GM23248 (cell line): ENCODE results near the gene MEGF6. TPM values are rescaled to one million over a fixed set of nuclear protein-coding genes. Genes with fewer than 3 reads are reported as not detected.
A peak's percentile ranks its signal among the peaks of the same experiment; 100 is the strongest.

Source experiments
- DNase-seq: peaks from one replicate; pipeline ENCODE4 v3.0.0-alpha.2; 2015
- H2AFZ ChIP-seq: fragments of 200-600 bp; sonication (generic); 2 replicates; pipeline ENCODE4 v1.6.1; 2016; ENCODE audit warnings: antibody characterized with exemption
- H3F3A ChIP-seq: fragments of 200-600 bp; sonication (generic); 2 replicates; pipeline ENCODE4 v1.6.1; 2016; ENCODE audit warnings: mild to moderate bottlenecking, antibody characterized with exemption, mixed run types; ENCODE audit not compliant: insufficient read depth
- H3K27ac ChIP-seq: fragments of 200-600 bp; sonication (generic); 2 replicates; pipeline ENCODE4 v1.5.1; 2016; ENCODE audit warnings: mild to moderate bottlenecking
- H3K27me3 ChIP-seq: fragments of 200-600 bp; sonication (generic); replicated peaks from 2 replicates; pipeline ENCODE4 v1.6.1; 2016; ENCODE audit warnings: mild to moderate bottlenecking; ENCODE audit not compliant: insufficient read depth
- H3K36me3 ChIP-seq: fragments of 200-600 bp; sonication (generic); 2 replicates; pipeline ENCODE4 v1.6.1; 2016; ENCODE audit warnings: low read depth, mild to moderate bottlenecking
- H3K4me1 ChIP-seq: fragments of 200-600 bp; sonication (generic); 2 replicates; pipeline ENCODE4 v1.6.1; 2016; ENCODE audit warnings: mild to moderate bottlenecking; ENCODE audit not compliant: insufficient read depth
- H3K4me2 ChIP-seq: fragments of 200-600 bp; sonication (generic); one replicate; pipeline ENCODE4 v1.6.1; 2016; ENCODE audit warnings: mild to moderate bottlenecking; ENCODE audit not compliant: unreplicated experiment
- H3K4me3 ChIP-seq: fragments of 200-600 bp; sonication (generic); 2 replicates; pipeline ENCODE4 v1.5.1; 2016; ENCODE audit warnings: mild to moderate bottlenecking
- H3K79me2 ChIP-seq: fragments of 200-600 bp; sonication (generic); 2 replicates; pipeline ENCODE4 v1.6.1; 2016; ENCODE audit warnings: mild to moderate bottlenecking; ENCODE audit not compliant: insufficient read depth
- H3K9ac ChIP-seq: fragments of 200-600 bp; sonication (generic); 2 replicates; pipeline ENCODE4 v1.6.1; 2016; ENCODE audit warnings: mild to moderate bottlenecking
- H3K9me2 ChIP-seq: fragments of 200-600 bp; sonication (generic); 2 replicates; pipeline ENCODE4 v1.6.1; 2016; ENCODE audit warnings: mixed run types, mild to moderate bottlenecking, moderate library complexity; ENCODE audit not compliant: insufficient read depth
- H3K9me3 ChIP-seq: fragments of 200-600 bp; sonication (generic); one replicate; pipeline ENCODE4 v1.6.1; 2017; ENCODE audit warnings: low read depth
- H4K20me1 ChIP-seq: fragments of 200-600 bp; sonication (generic); 2 replicates; pipeline ENCODE4 v1.6.0; 2016; ENCODE audit not compliant: insufficient read depth
- EZH2 ChIP-seq: fragments of 200-600 bp; sonication (generic); IDR thresholded peaks from 2 replicates; pipeline ENCODE4 v1.6.1; 2018; ENCODE audit warnings: antibody characterized with exemption, mild to moderate bottlenecking; ENCODE audit not compliant: insufficient read depth, poor library complexity, severe bottlenecking
- EZH2phosphoT487 ChIP-seq: fragments of 200-600 bp; sonication (generic); IDR thresholded peaks from 2 replicates; pipeline ENCODE4 v1.6.1; 2018; ENCODE audit warnings: antibody characterized with exemption, moderate library complexity, mild to moderate bottlenecking, low read depth; ENCODE audit not compliant: insufficient read depth
- WGBS, 2 experiments: methylation state at CpG; one replicate each; pipeline ENCODE4 v1.1.6; 2015 to 2017; ENCODE audit warnings: low lambda C conversion rate in 2 of 2, low coverage in 1 of 2; ENCODE audit errors: missing lambda C conversion rate in 2 of 2; 5-methylcytosine and 5-hydroxymethylcytosine counted together
- in situ Hi-C: fragments of 300-500 bp; cut with MboI; formaldehyde crosslinking; loops from 2 replicates; pipeline ENCODE4 v1.15.0; 2020
- polyA plus RNA-seq: library from polyadenylated mRNA; unstranded; fragments of >200 nt; fragmentation: Nextera tagmentation; extraction: Ambion mirVana; gene quantifications from 2 replicates; pipeline ENCODE4 v1.2.1, GENCODE V29; 2016
- total RNA-seq: library from RNA; depleted of rRNA; stranded (reverse); fragments of >200 nt; shearing (Covaris generic); gene quantifications from 2 replicates; pipeline ENCODE4 v1.2.3, GENCODE V29; 2014

MEGF6 gene
- total and polyA plus RNA-seq, 2 experiments from 2014 or later: 37.9 to 108 TPM

- Histone ChIP-seq H3K79me2 (no peaks in the 10 kb centered on the region), H3F3A (no peaks in the 10 kb centered on the region), H2AFZ (no peak overlapping the region), H3K4me1 (no peaks in the 10 kb centered on the region), H3K27me3 (no peaks in the 10 kb centered on the region; the same call in 1 of the 2 replicates), H3K36me3 (no peaks in the 10 kb centered on the region), H3K9me2 (no peaks in the 10 kb centered on the region), H3K9me3 (no peaks in the 10 kb centered on the region), H3K4me3 (no peak overlapping the region), H4K20me1 (no peaks in the 10 kb centered on the region), H3K4me2 (no peak overlapping the region), H3K27ac (no peak overlapping the region), H3K9ac (no peak overlapping the region)
- in situ Hi-C loops: no loop called here
- 58 to 72% methylated on average over 6 to 9 of the region's 9 CpGs for WGBS, 2 experiments
- TF ChIP-seq EZH2: no peak
- no peak for TF ChIP-seq EZH2phosphoT487
- DNase-seq: no peak
Measured at GRCh38 chr1:3616861-3617260, 5.6 kb upstream of the MEGF6 start.

GRCh38 chr1:3614755-3615742 lies 3.7 kb upstream of the MEGF6 start:
- H3K36me3 ChIP-seq: no peaks in the 10 kb centered on the region
- DNase-seq: peak; percentile 55
- no peak overlapping the region for H2AFZ ChIP-seq
- H3K27me3 ChIP-seq: peaks cover 12% of the 10 kb centered on the region
- no peak for TF ChIP-seq EZH2
- no peak for TF ChIP-seq EZH2phosphoT487
- no peak overlapping the region for H3K4me3 ChIP-seq
- H3F3A ChIP-seq: no peaks in the 10 kb centered on the region
- H4K20me1 ChIP-seq: no peaks in the 10 kb centered on the region
- no peaks in the 10 kb centered on the region for H3K9me3 ChIP-seq
- H3K9me2 ChIP-seq: no peaks in the 10 kb centered on the region
- in situ Hi-C loops: no loop called here
- H3K79me2 ChIP-seq: no peaks in the 10 kb centered on the region
- H3K4me2 ChIP-seq: no peak overlapping the region
- no peak overlapping the region for H3K27ac ChIP-seq
- H3K4me1 ChIP-seq: no peaks in the 10 kb centered on the region
- H3K9ac ChIP-seq: no peak overlapping the region
- WGBS, 2 experiments: 46 to 52% methylated on average over 20 of the region's 20 CpGs

GRCh38 chr1:3612123-3612522 lies 815 bp upstream of the MEGF6 start:
- H4K20me1 ChIP-seq: no peaks in the 10 kb centered on the region
- no peaks in the 10 kb centered on the region for H3K9me3 ChIP-seq
- no peaks in the 10 kb centered on the region for H3K36me3 ChIP-seq
- H3K9ac ChIP-seq: no peak overlapping the region
- H2AFZ ChIP-seq: no peak overlapping the region
- in situ Hi-C loops: no loop called here
- no peak for TF ChIP-seq EZH2
- TF ChIP-seq EZH2phosphoT487: no peak
- H3K27ac ChIP-seq: no peak overlapping the region
- no peaks in the 10 kb centered on the region for H3F3A ChIP-seq
- H3K4me1 ChIP-seq: no peaks in the 10 kb centered on the region
- no peak overlapping the region for H3K4me2 ChIP-seq
- no peak overlapping the region for H3K4me3 ChIP-seq
- H3K9me2 ChIP-seq: no peaks in the 10 kb centered on the region
- no peak for DNase-seq
- 69 to 80% methylated on average over 7 of the region's 7 CpGs for WGBS, 2 experiments
- H3K27me3 ChIP-seq: peaks cover 18% of the 10 kb centered on the region
- no peaks in the 10 kb centered on the region for H3K79me2 ChIP-seq

GRCh38 chr1:3610527-3611169 lies 660 bp downstream of the MEGF6 start:
- Histone ChIP-seq H3K9ac (no peak overlapping the region), H3K4me2 (no peak overlapping the region), H3K4me1 (no peaks in the 10 kb centered on the region), H3K9me2 (no peaks in the 10 kb centered on the region), H3K9me3 (no peaks in the 10 kb centered on the region), H3K79me2 (no peaks in the 10 kb centered on the region), H2AFZ (no peak overlapping the region), H3K36me3 (no peaks in the 10 kb centered on the region), H3F3A (no peaks in the 10 kb centered on the region), H4K20me1 (no peaks in the 10 kb centered on the region), H3K27ac (no peak overlapping the region), H3K27me3 (peaks cover 18% of the 10 kb centered on the region), H3K4me3 (no peak overlapping the region)
- in situ Hi-C loops: no loop called here
- DNase-seq: peak; percentile 35
- WGBS, 2 experiments: 2 to 4% methylated on average over 18 to 24 of the region's 27 CpGs
- TF ChIP-seq EZH2: no peak
- TF ChIP-seq EZH2phosphoT487: no peak
